OCI-M1 (cell line): ENCODE data around the gene PLAC1.
A peak's percentile ranks its signal among the peaks of the same experiment; 100 is the strongest.

Source experiments
- DNase-seq: peaks from one replicate; lab custom pipeline; 2025; lab: John Stamatoyannopoulos, UW

Gene PLAC1

GRCh38 chrX:134543288-134543687 lies 115.0 kb downstream of the PLAC1 start:
- no peak for DNase-seq

- DNase-seq, result peak; percentile 62
Observed at GRCh38 chrX:134542485-134542884, 115.8 kb downstream of the PLAC1 start.

GRCh38 chrX:134541906-134542305 lies 116.4 kb downstream of the PLAC1 start:
- DNase-seq, result no peak

- no peak for DNase-seq
Observed at GRCh38 chrX:134538316-134538715, 120.0 kb downstream of the PLAC1 start.

GRCh38 chrX:134537179-134537955 lies 120.9 kb downstream of the PLAC1 start:
- peak; percentile 26 for DNase-seq

GRCh38 chrX:134533952-134534351 lies 124.3 kb downstream of the PLAC1 start:
- DNase-seq, result peak; percentile 18

- no peak for DNase-seq
Observed at GRCh38 chrX:134533352-134533751, 124.9 kb downstream of the PLAC1 start.

GRCh38 chrX:134530845-134531244 lies 127.4 kb downstream of the PLAC1 start:
- DNase-seq, result no peak

GRCh38 chrX:134529481-134529880 lies 128.8 kb downstream of the PLAC1 start:
- DNase-seq, result no peak

- DNase-seq, result peak; percentile 38
Observed at GRCh38 chrX:134528960-134529359, 129.3 kb downstream of the PLAC1 start.

GRCh38 chrX:134526399-134526798 lies 131.9 kb downstream of the PLAC1 start:
- DNase-seq, result no peak

GRCh38 chrX:134525086-134525792 lies 133.0 kb downstream of the PLAC1 start:
- DNase-seq, result no peak

- DNase-seq, result no peak
Observed at GRCh38 chrX:134524181-134524580, 134.1 kb downstream of the PLAC1 start.

- DNase-seq, result peak; percentile 77
Observed at GRCh38 chrX:134520860-134521390, 137.3 kb downstream of the PLAC1 start.
